PC-3 (cell line): Measurements from ENCODE around the gene TMEM167A. TPM values are rescaled to one million over a fixed set of nuclear protein-coding genes. Genes with fewer than 3 reads are reported as not detected.

ENCODE experiments used
- ATAC-seq: fragments of 200-7000 bp; cut with Tn5 transposase; 2 replicates; pipeline ENCODE4 v1.9.1; 2020; ENCODE audit warnings: mild to moderate bottlenecking, moderate library complexity
- BruUV-seq: library from RNA; stranded (reverse); fragments of 400-500 nt; replicated peaks from 2 replicates; lab custom pipeline; 2021; lab: Mats Ljungman, UMichigan
- CTCF ChIA-PET: fragments of 300-600 bp; sonication (Branson Sonifier 250); formaldehyde crosslinking; loops from one replicate; lab custom pipeline; 2022; ENCODE audit warnings: antibody characterized with exemption; lab: Charles Lee
- POLR2A ChIA-PET: fragments of 300-600 bp; sonication (Branson Sonifier 250); formaldehyde crosslinking; loops from one replicate; lab custom pipeline; 2022; ENCODE audit warnings: antibody characterized with exemption; ENCODE audit not compliant: unreplicated experiment; lab: Charles Lee
- DNase-seq: peaks from one replicate; pipeline ENCODE4 v3.0.0-alpha.2; 2015
- H2AFZ ChIP-seq: fragments of 300-600 bp; sonication (generic); 2 replicates; pipeline ENCODE4 v1.6.0; 2016; ENCODE audit warnings: antibody characterized with exemption, low read length
- H3F3A ChIP-seq: fragments of 300-600 bp; sonication (generic); one replicate; pipeline ENCODE4 v1.6.0; 2017; ENCODE audit warnings: antibody characterized with exemption, low read length, control low read depth, mild to moderate bottlenecking; ENCODE audit not compliant: unreplicated experiment
- H3K27ac ChIP-seq: fragments of 300-600 bp; sonication (generic); 2 replicates; pipeline ENCODE4 v1.5.1; 2016; ENCODE audit warnings: mild to moderate bottlenecking, low read length
- H3K27me3 ChIP-seq: fragments of 300-600 bp; sonication (generic); 2 replicates; pipeline ENCODE4 v1.6.1; 2016; ENCODE audit warnings: low read length, mixed read lengths
- H3K36me3 ChIP-seq: fragments of 300-600 bp; sonication (generic); 2 replicates; pipeline ENCODE4 v1.6.1; 2016; ENCODE audit warnings: low read depth, mixed run types, low read length, mixed read lengths
- H3K4me1 ChIP-seq: fragments of 300-600 bp; sonication (generic); 2 replicates; pipeline ENCODE4 v1.5.1; 2016; ENCODE audit warnings: low read length; ENCODE audit not compliant: insufficient read depth
- H3K4me2 ChIP-seq: fragments of 300-600 bp; sonication (generic); 2 replicates; pipeline ENCODE4 v1.6.0; 2016; ENCODE audit warnings: low read length
- H3K4me3 ChIP-seq: fragments of 300-600 bp; sonication (generic); 2 replicates; pipeline ENCODE4 v1.5.1; 2016; ENCODE audit warnings: mild to moderate bottlenecking, low read length, mixed read lengths
- H3K79me2 ChIP-seq: fragments of 300-600 bp; sonication (generic); 2 replicates; pipeline ENCODE4 v1.6.1; 2017; ENCODE audit warnings: low read length, mixed read lengths
- H3K9ac ChIP-seq: fragments of 300-600 bp; sonication (generic); 2 replicates; pipeline ENCODE4 v1.6.0; 2016; ENCODE audit warnings: mild to moderate bottlenecking, low read length
- H3K9me2 ChIP-seq: fragments of 300-600 bp; sonication (generic); replicated peaks from 2 replicates; pipeline ENCODE4 v1.6.1; 2016; ENCODE audit warnings: mixed run types, low read length, mixed read lengths
- H3K9me3 ChIP-seq: fragments of 300-600 bp; sonication (generic); 2 replicates; pipeline ENCODE4 v1.6.1; 2016; ENCODE audit warnings: low read length, mixed read lengths
- H4K20me1 ChIP-seq: fragments of 300-600 bp; sonication (generic); 2 replicates; pipeline ENCODE4 v1.6.1; 2016; ENCODE audit warnings: low read length, mixed read lengths
- CTCF ChIP-seq: fragments of 300-600 bp; sonication (generic); conservative IDR thresholded peaks from 2 replicates; pipeline ENCODE4 v1.5.1; 2017; ENCODE audit warnings: antibody characterized with exemption, low read depth, mild to moderate bottlenecking, low read length
- EZH2 ChIP-seq: fragments of 300-600 bp; sonication (generic); IDR thresholded peaks from one replicate; pipeline ENCODE4 v1.6.1; 2017; ENCODE audit warnings: antibody characterized with exemption, mild to moderate bottlenecking, low read length; ENCODE audit not compliant: unreplicated experiment
- EZH2phosphoT487 ChIP-seq: fragments of 300-600 bp; sonication (generic); IDR thresholded peaks from 2 replicates; pipeline ENCODE4 v1.6.1; 2018; ENCODE audit warnings: mild to moderate bottlenecking, antibody characterized with exemption, low read length, borderline replicate concordance
- intact Hi-C: fragments of 100-400 bp; cut with micrococcal nuclease; formaldehyde crosslinking; loops from 2 replicates; pipeline ENCODE4 v1.9.0; 2023
- total RNA-seq: library from RNA; depleted of rRNA; stranded (reverse); fragments of >200 nt; gene quantifications from 2 replicates; pipeline ENCODE4 v1.2.3, GENCODE V29; 2014

The TMEM167A gene
- total RNA-seq, 1 experiment from 2014 or later = 35.7 TPM

GRCh38 chr5:83095957-83096539 lies 18.9 kb upstream of the TMEM167A start:
- no peak overlapping the region for H3K9ac ChIP-seq
- H3K36me3 ChIP-seq = no peaks in the 10 kb centered on the region
- H3K27me3 ChIP-seq = no peaks in the 10 kb centered on the region
- DNase-seq (peak; percentile 89), ATAC-seq (peak; percentile 97)
- ChIA-PET POLR2A (no interaction called here), CTCF (no interaction called here)
- no peaks in the 10 kb centered on the region for H3K9me3 ChIP-seq
- peaks cover 39% of the 10 kb centered on the region for H3K4me1 ChIP-seq
- peak overlapping the region; percentile 38; the same call in 1 of the 2 replicates for H3K27ac ChIP-seq
- no peaks in the 10 kb centered on the region for H3K9me2 ChIP-seq
- TF ChIP-seq CTCF (no peak), EZH2phosphoT487 (no peak), EZH2 (no peak)
- intact Hi-C loops = loop anchor here (5.0 to 10.0 kb wide), 5 partner anchors 149 to 741 kb away; partner anchors contain the start of gene VCAN
- H3K4me3 ChIP-seq = no peak overlapping the region
- H3F3A ChIP-seq = no peaks in the 10 kb centered on the region
- BruUV-seq = TSS peak; percentile 59
- peak overlapping the region; percentile 55 for H3K4me2 ChIP-seq
- no peaks in the 10 kb centered on the region for H3K79me2 ChIP-seq
- 0 out of 2 replicates have a peak overlapping the region, but pooled peaks have one; percentile 29 for H2AFZ ChIP-seq
- no peaks in the 10 kb centered on the region for H4K20me1 ChIP-seq

- no peaks in the 10 kb centered on the region for H3K9me2 ChIP-seq
- no peaks in the 10 kb centered on the region for H4K20me1 ChIP-seq
- H3K79me2 ChIP-seq = no peaks in the 10 kb centered on the region
- H3K9ac ChIP-seq = no peak overlapping the region
- CTCF ChIA-PET = no interaction called here
- no peak for DNase-seq
- peaks cover 39% of the 10 kb centered on the region for H3K4me1 ChIP-seq
- peak; percentile 18 for ATAC-seq
- H3K27ac ChIP-seq = peak overlapping the region; percentile 38
- BruUV-seq = no TSS peak
- H3K36me3 ChIP-seq = no peaks in the 10 kb centered on the region
- POLR2A ChIA-PET = no interaction called here
- H3K9me3 ChIP-seq = no peaks in the 10 kb centered on the region
- TF ChIP-seq CTCF = no peak
- no peak for TF ChIP-seq EZH2phosphoT487
- no peak for TF ChIP-seq EZH2
- H3K4me3 ChIP-seq = no peak overlapping the region
- intact Hi-C loops = loop anchor here (5.0 to 10.0 kb wide), 5 partner anchors 149 to 741 kb away; partner anchors contain the start of gene VCAN
- no peaks in the 10 kb centered on the region for H3K27me3 ChIP-seq
- no peaks in the 10 kb centered on the region for H3F3A ChIP-seq
- 0 out of 2 replicates have a peak overlapping the region, but pooled peaks have one; percentile 29 for H2AFZ ChIP-seq
- peak overlapping the region; percentile 55 for H3K4me2 ChIP-seq
These were observed 18.2 kb upstream of the TMEM167A start for GRCh38 chr5:83095163-83095956.
